HepG2 (cell line): ENCODE results near the gene SYCE1L. TPM values are rescaled to one million over a fixed set of nuclear protein-coding genes. Genes with fewer than 3 reads are reported as not detected.

Experiments
- ATAC-seq: fragments of 200-7000 bp; cut with Tn5 transposase; 3 replicates; pipeline ENCODE4 v1.9.1; 2020; ENCODE audit warnings: mild to moderate bottlenecking, moderate library complexity
- BruUV-seq: library from RNA; stranded (reverse); fragments of 400-500 nt; replicated peaks from 2 replicates; lab custom pipeline; 2021; lab: Mats Ljungman, UMichigan
- CTCF ChIA-PET: fragments of 300-600 bp; formaldehyde crosslinking; extraction: SDS; loops from one replicate; lab custom pipeline; 2021; ENCODE audit warnings: low total read pairs, inconsistent platforms, low intra/inter-chr PET ratio; lab: Yijun Ruan, JAX
- POLR2A ChIA-PET: fragments of 350-600 bp; sonication (Branson Sonifier 250); formaldehyde crosslinking; loops from one replicate; lab custom pipeline; 2020; ENCODE audit warnings: antibody characterized with exemption, inconsistent platforms; lab: Yijun Ruan, JAX
- DNase-seq: peaks from one replicate; pipeline ENCODE4 v3.0.0-alpha.2; 2015; ENCODE audit warnings: low spot score
- FAIRE-seq: peaks from 3 replicates; lab custom pipeline; 2011; peaks lifted over from hg19 to GRCh38; lab: Jason Lieb, UNC
- H2AFZ ChIP-seq: one replicate; pipeline ENCODE4 v1.6.1; 2011; ENCODE audit warnings: low read length, inconsistent platforms
- H3K27ac ChIP-seq: fragments of 300-600 bp; 3 replicates; pipeline ENCODE4 v1.8.0; 2011; ENCODE audit warnings: mixed run types, mild to moderate bottlenecking, mixed read lengths, low read length, inconsistent platforms; ENCODE audit not compliant: insufficient read depth; ENCODE audit errors: extremely low read length
- H3K27me3 ChIP-seq, 2 experiments: fragments of 200-600 bp in 1 of 2; 2 replicates in 1 of 2; 3 replicates in 1 of 2; pipeline versions ENCODE4 v1.6.0 to v1.8.0; 2011; ENCODE audit warnings: low read length in 2 of 2, mild to moderate bottlenecking in 2 of 2, moderate library complexity in 2 of 2, inconsistent platforms in 1 of 2; ENCODE audit not compliant: insufficient read depth in 2 of 2, control insufficient read depth in 1 of 2
- H3K36me3 ChIP-seq, 2 experiments: fragments of 200-600 bp in 1 of 2; replicated peaks in 1 of 2; 2 replicates in 1 of 2; 3 replicates in 1 of 2; pipeline versions ENCODE4 v1.5.1 to v1.8.0; 2011; ENCODE audit warnings: low read length in 2 of 2, inconsistent platforms in 1 of 2; ENCODE audit not compliant: insufficient read depth in 2 of 2, control insufficient read depth in 1 of 2
- H3K4me1 ChIP-seq: 2 replicates; pipeline ENCODE4 v1.5.1; 2012; ENCODE audit warnings: low read length, inconsistent platforms; ENCODE audit not compliant: insufficient read depth
- H3K4me2 ChIP-seq: 2 replicates; pipeline ENCODE4 v1.6.0; 2011; ENCODE audit warnings: low read depth, low read length, inconsistent platforms
- H3K4me3 ChIP-seq, 3 experiments: fragments of 200-600 bp in 1 of 3; sonication (generic), shearing (Covaris generic) in 1 of 3; replicated peaks in 1 of 3; 2 replicates each; pipeline ENCODE4 v1.5.1; 2011 to 2016; ENCODE audit warnings: low read length in 3 of 3, inconsistent platforms in 2 of 3, low read depth in 2 of 3, mild to moderate bottlenecking in 2 of 3, control low read depth in 1 of 3, mixed read lengths in 1 of 3; ENCODE audit not compliant: insufficient read depth in 1 of 3
- H3K79me2 ChIP-seq: one replicate; pipeline ENCODE4 v1.6.1; 2011; ENCODE audit warnings: low read length, inconsistent platforms; ENCODE audit not compliant: insufficient read depth
- H3K9ac ChIP-seq: 2 replicates; pipeline ENCODE4 v1.6.0; 2011; ENCODE audit warnings: mild to moderate bottlenecking, low read depth, low read length, inconsistent platforms; ENCODE audit not compliant: insufficient read depth
- H3K9me3 ChIP-seq: 2 replicates; pipeline ENCODE4 v1.5.1; 2012; ENCODE audit warnings: mild to moderate bottlenecking, low read length
- H4K20me1 ChIP-seq: 2 replicates; pipeline ENCODE4 v1.6.0; 2011; ENCODE audit warnings: inconsistent platforms, mild to moderate bottlenecking, low read length, moderate library complexity; ENCODE audit not compliant: insufficient read depth
- GATA4 ChIP-seq: sonication (generic); IDR thresholded peaks from 2 replicates; pipeline ENCODE4 v1.6.1; 2016; ENCODE audit warnings: antibody characterized with exemption, low read depth, borderline replicate concordance
- HHEX ChIP-seq: IDR thresholded peaks from 2 replicates; pipeline ENCODE4 v1.6.1; 2016; ENCODE audit warnings: control low read depth
- RAD21 ChIP-seq: fragments of 450-650 bp; formaldehyde crosslinking; IDR thresholded peaks from 2 replicates; pipeline ENCODE4 v1.5.0; 2020; ENCODE audit warnings: mild to moderate bottlenecking
- RFX1 ChIP-seq: fragments of 450-650 bp; IDR thresholded peaks from 2 replicates; pipeline ENCODE4 v1.6.1; 2017
- RORA ChIP-seq: sonication (generic); formaldehyde crosslinking; IDR thresholded peaks from 2 replicates; pipeline ENCODE4 v1.5.0; 2020; ENCODE audit warnings: mild to moderate bottlenecking, missing genetic modification reagents, moderate library complexity
- SMAD3 ChIP-seq: sonication (generic); formaldehyde crosslinking; IDR thresholded peaks from 2 replicates; pipeline ENCODE4 v1.4.0; 2020; ENCODE audit warnings: missing genetic modification reagents
- TBL1XR1 ChIP-seq: fragments of 150-350 bp; IDR thresholded peaks from 2 replicates; pipeline ENCODE4 v1.6.1; 2014; ENCODE audit warnings: borderline replicate concordance, low read length; ENCODE audit not compliant: partially characterized antibody
- ZFP36 ChIP-seq: fragments of 150-350 bp; IDR thresholded peaks from 2 replicates; pipeline ENCODE4 v1.6.1; 2018; ENCODE audit warnings: borderline replicate concordance, low read length, low read depth; ENCODE audit not compliant: partially characterized antibody
- ZFP36L2 ChIP-seq: sonication (generic); formaldehyde crosslinking; IDR thresholded peaks from 2 replicates; pipeline ENCODE4 v1.4.0; 2020; ENCODE audit warnings: missing genetic modification reagents
- ZNF225 ChIP-seq: sonication (generic); formaldehyde crosslinking; IDR thresholded peaks from 2 replicates; pipeline ENCODE4 v1.4.0; 2020; ENCODE audit warnings: mild to moderate bottlenecking, missing genetic modification reagents
- ZNF549 ChIP-seq: sonication (generic); formaldehyde crosslinking; IDR thresholded peaks from 2 replicates; pipeline ENCODE4 v1.5.0; 2020; ENCODE audit warnings: missing genetic modification reagents
- ZNF558 ChIP-seq: sonication (generic); formaldehyde crosslinking; IDR thresholded peaks from 2 replicates; pipeline ENCODE4 v1.9.0; 2022; ENCODE audit warnings: mild to moderate bottlenecking, missing genetic modification reagents, borderline replicate concordance
- ZNF564 ChIP-seq: sonication (generic); formaldehyde crosslinking; IDR thresholded peaks from 2 replicates; pipeline ENCODE4 v1.8.1; 2023; ENCODE audit warnings: mild to moderate bottlenecking, missing genetic modification reagents
- ZNF724P ChIP-seq: sonication (generic); formaldehyde crosslinking; IDR thresholded peaks from 2 replicates; pipeline ENCODE4 v1.8.0; 2022; ENCODE audit warnings: missing genetic modification reagents, borderline replicate concordance
- ZNF780A ChIP-seq: sonication (generic); formaldehyde crosslinking; IDR thresholded peaks from 2 replicates; pipeline ENCODE4 v1.8.0; 2022; ENCODE audit warnings: mild to moderate bottlenecking, missing genetic modification reagents, moderate library complexity
- WGBS: methylation state at CpG from one replicate; pipeline ENCODE4 v1.1.6; 2017; ENCODE audit warnings: low lambda C conversion rate; 5-methylcytosine and 5-hydroxymethylcytosine counted together
- in situ Hi-C: cut with HindIII; loops from 2 replicates; pipeline ENCODE4 v1.10.0; 2017; ENCODE audit warnings: low pct_unique_long_range_greater_than_20kb; ENCODE audit not compliant: extremely low pct_ligation_motif_present
- intact Hi-C: fragments of 100-400 bp; cut with micrococcal nuclease; formaldehyde crosslinking; loops from one replicate; pipeline ENCODE4 v1.10.0; 2022; ENCODE audit not compliant: unreplicated experiment
- polyA plus RNA-seq, 8 experiments: library from polyadenylated mRNA; depleted of rRNA in 3 of 8; stranded (reverse) in 7 of 8; unstranded in 1 of 8; fragments of >200 nt; fragmentation: Illumina TruSeq in 4 of 8; extraction: Trizol in 4 of 8; gene quantifications; 2 replicates each; pipeline versions ENCODE4 v1.2.1 to v1.2.3, GENCODE V29; 2011 to 2016; ENCODE audit warnings: low read depth in 4 of 8, missing spikeins in 1 of 8, mixed read lengths in 1 of 8; ENCODE audit not compliant: insufficient read depth in 1 of 8
- total RNA-seq, 5 experiments: library from RNA; depleted of rRNA; stranded (reverse); fragments of >200 nt; fragmentation: Illumina TruSeq; extraction: Trizol; gene quantifications; 2 replicates each; pipeline ENCODE4 v1.2.3, GENCODE V29; 2016; ENCODE audit warnings: low read depth in 1 of 5
- TF ChIP-seq, protein P1 (sequence below): sonication (generic); formaldehyde crosslinking; IDR thresholded peaks from 2 replicates; pipeline ENCODE4 v1.4.0; 2020; ENCODE audit warnings: mild to moderate bottlenecking, missing genetic modification reagents
- TF ChIP-seq, protein P2 (sequence below): sonication (generic); formaldehyde crosslinking; IDR thresholded peaks from 2 replicates; pipeline ENCODE4 v1.4.0; 2020; ENCODE audit warnings: mild to moderate bottlenecking, low read depth, missing genetic modification reagents
- TF ChIP-seq, protein P3 (sequence below): sonication (generic); formaldehyde crosslinking; IDR thresholded peaks from 2 replicates; pipeline ENCODE4 v1.4.0; 2020; ENCODE audit warnings: mild to moderate bottlenecking, low read depth, missing genetic modification reagents
- TF ChIP-seq, protein P4 (sequence below): sonication (generic); formaldehyde crosslinking; IDR thresholded peaks from 2 replicates; pipeline ENCODE4 v1.5.1; 2020; ENCODE audit warnings: mild to moderate bottlenecking, missing genetic modification reagents, moderate library complexity

Gene SYCE1L
- total and polyA plus RNA-seq, 2 of the 13 experiments (the other 11 are each of a cell fraction or from before 2014, with no cell fraction given), result 0.22 TPM; not detected in 1

DNA sequence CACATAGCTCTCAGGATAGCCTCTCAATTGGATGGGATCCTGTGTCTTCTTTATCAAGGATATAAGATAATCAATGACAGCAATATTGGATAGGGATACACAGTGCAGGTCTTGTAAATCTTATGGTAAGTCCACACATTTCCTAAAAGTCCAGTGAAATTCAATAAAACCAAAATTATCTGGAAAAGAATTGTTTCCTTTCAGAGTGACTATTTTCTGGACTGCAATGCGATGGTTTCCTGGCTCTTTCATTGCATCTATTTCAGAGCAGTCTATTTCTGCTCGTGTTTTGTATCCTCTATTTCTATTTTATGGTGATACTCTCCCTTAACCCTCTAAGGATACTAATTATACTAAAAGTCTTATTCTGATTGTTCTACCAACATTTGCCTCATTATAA lies 32.5 kb upstream of the SYCE1L start (continued):
- TF ChIP-seq ZNF549 (CRISPR knock-in tag) (no peak), ZNF225 (CRISPR knock-in tag) (no peak), ZNF780A (CRISPR knock-in tag) (no peak), SMAD3 (CRISPR knock-in tag) (no peak), HHEX (no peak)
- TF ChIP-seq, protein P1, sequence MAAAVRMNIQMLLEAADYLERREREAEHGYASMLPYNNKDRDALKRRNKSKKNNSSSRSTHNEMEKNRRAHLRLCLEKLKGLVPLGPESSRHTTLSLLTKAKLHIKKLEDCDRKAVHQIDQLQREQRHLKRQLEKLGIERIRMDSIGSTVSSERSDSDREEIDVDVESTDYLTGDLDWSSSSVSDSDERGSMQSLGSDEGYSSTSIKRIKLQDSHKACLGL (CRISPR knock-in tag), result no peak

DNA sequence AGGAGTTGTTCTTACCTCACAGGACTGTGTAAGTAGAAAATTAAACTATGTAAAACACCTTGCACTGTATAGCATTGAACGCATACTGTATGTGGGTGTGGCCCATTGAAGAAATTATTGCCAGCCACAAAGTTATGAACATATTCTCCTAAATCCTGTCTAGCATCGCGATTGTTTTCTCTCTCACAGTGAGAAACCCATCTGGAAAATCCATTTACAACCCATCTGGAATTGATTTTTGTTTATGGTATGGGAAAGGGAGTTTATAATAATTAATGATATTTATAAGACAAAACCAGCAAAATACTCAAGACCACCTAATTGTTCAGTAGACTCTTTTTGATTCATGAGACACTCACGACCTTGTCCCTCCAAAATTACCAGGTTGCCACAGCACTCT lies 30.3 kb upstream of the SYCE1L start:
- H3K4me2 ChIP-seq, result no peak overlapping the region
- DNase-seq (no peak), ATAC-seq (no peak), FAIRE-seq (no peak)
- CTCF ChIA-PET, result interaction anchor here (4.1 kb wide), 1 partner anchor 1380 kb away, joined by 37 read pairs; no protein-coding TSS in a partner anchor
- WGBS, result 3% methylated on average over 4 of the region's 4 CpGs
- TF ChIP-seq RAD21 (CRISPR knock-in tag) (no peak), ZNF564 (CRISPR knock-in tag) (no peak), HHEX (no peak), RFX1 (no peak), ZNF558 (no peak), TBL1XR1 (no peak), ZFP36 (no peak), RORA (CRISPR knock-in tag) (no peak), ZFP36L2 (CRISPR knock-in tag) (no peak), GATA4 (no peak), ZNF724P (CRISPR knock-in tag) (no peak)
- TF ChIP-seq, protein P2, sequence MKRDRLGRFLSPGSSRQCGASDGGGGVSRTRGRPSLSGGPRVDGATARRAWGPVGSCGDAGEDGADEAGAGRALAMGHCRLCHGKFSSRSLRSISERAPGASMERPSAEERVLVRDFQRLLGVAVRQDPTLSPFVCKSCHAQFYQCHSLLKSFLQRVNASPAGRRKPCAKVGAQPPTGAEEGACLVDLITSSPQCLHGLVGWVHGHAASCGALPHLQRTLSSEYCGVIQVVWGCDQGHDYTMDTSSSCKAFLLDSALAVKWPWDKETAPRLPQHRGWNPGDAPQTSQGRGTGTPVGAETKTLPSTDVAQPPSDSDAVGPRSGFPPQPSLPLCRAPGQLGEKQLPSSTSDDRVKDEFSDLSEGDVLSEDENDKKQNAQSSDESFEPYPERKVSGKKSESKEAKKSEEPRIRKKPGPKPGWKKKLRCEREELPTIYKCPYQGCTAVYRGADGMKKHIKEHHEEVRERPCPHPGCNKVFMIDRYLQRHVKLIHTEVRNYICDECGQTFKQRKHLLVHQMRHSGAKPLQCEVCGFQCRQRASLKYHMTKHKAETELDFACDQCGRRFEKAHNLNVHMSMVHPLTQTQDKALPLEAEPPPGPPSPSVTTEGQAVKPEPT, result no peak
- TF ChIP-seq, protein P3, sequence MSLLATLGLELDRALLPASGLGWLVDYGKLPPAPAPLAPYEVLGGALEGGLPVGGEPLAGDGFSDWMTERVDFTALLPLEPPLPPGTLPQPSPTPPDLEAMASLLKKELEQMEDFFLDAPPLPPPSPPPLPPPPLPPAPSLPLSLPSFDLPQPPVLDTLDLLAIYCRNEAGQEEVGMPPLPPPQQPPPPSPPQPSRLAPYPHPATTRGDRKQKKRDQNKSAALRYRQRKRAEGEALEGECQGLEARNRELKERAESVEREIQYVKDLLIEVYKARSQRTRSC (CRISPR knock-in tag), result no peak
- TF ChIP-seq, protein P4, sequence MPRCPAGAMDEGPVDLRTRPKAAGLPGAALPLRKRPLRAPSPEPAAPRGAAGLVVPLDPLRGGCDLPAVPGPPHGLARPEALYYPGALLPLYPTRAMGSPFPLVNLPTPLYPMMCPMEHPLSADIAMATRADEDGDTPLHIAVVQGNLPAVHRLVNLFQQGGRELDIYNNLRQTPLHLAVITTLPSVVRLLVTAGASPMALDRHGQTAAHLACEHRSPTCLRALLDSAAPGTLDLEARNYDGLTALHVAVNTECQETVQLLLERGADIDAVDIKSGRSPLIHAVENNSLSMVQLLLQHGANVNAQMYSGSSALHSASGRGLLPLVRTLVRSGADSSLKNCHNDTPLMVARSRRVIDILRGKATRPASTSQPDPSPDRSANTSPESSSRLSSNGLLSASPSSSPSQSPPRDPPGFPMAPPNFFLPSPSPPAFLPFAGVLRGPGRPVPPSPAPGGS (CRISPR knock-in tag), result no peak
- no TSS peak for BruUV-seq
- no peaks in the 10 kb centered on the region for H3K9me3 ChIP-seq
- no peaks in the 10 kb centered on the region for H3K36me3 ChIP-seq
- no peak overlapping the region for H3K9ac ChIP-seq
- in situ Hi-C loops (loop anchor here (25.0 kb wide), 2 partner anchors 507 to 882 kb away; partner anchors contain the start of gene CNTNAP4), intact Hi-C loops (no loop called here)
- H3K79me2 ChIP-seq, result no peaks in the 10 kb centered on the region
- POLR2A ChIA-PET, result no interaction called here
- no peak overlapping the region for H3K27ac ChIP-seq
- H3K4me3 ChIP-seq, result no peak overlapping the region
- H3K27me3 ChIP-seq, result no peaks in the 10 kb centered on the region
- H4K20me1 ChIP-seq, result no peaks in the 10 kb centered on the region
- H3K4me1 ChIP-seq, result no peaks in the 10 kb centered on the region
- no peak overlapping the region for H2AFZ ChIP-seq
